Esophagus squamous epithelium (tissue), 4 donors: Measurements from ENCODE around the gene ATF1.
"Not testable (repeated sequence)": the region's sequence is repeated elsewhere in the genome, so short reads cannot be mapped to it uniquely, and the experiment has no call there.

Experiments
- CTCF ChIP-seq, 6 experiments: fragments of 450-650 bp in 4 of 6; fragments of 200-600 bp in 2 of 6; sonication (generic) in 2 of 6; IDR thresholded peaks; one replicate each; pipeline ENCODE4 v1.5.1; 2016 to 2019; ENCODE audit warnings: antibody characterized with exemption in 6 of 6, mild to moderate bottlenecking in 4 of 6, moderate library complexity in 4 of 6
- POLR2A ChIP-seq, 4 donors: fragments of 450-650 bp; IDR thresholded peaks; one replicate each; pipeline ENCODE4 v1.6.1; 2017; ENCODE audit warnings: antibody characterized with exemption in 4 of 4, mild to moderate bottlenecking in 4 of 4, moderate library complexity in 3 of 4

- TF ChIP-seq CTCF, POLR2A (IDR thresholded peaks at IDR 0.05): not testable (repeated sequence)
Observed at GRCh38 chr12:50868881-50869280, 105.0 kb downstream of the ATF1 start.
